NK-92 (cell line): ENCODE results near the gene PGR.

Experiments
- DNase-seq: peaks from one replicate; lab custom pipeline; 2025; ENCODE audit not compliant: unreplicated experiment; lab: John Stamatoyannopoulos, UW

The PGR gene

DNA sequence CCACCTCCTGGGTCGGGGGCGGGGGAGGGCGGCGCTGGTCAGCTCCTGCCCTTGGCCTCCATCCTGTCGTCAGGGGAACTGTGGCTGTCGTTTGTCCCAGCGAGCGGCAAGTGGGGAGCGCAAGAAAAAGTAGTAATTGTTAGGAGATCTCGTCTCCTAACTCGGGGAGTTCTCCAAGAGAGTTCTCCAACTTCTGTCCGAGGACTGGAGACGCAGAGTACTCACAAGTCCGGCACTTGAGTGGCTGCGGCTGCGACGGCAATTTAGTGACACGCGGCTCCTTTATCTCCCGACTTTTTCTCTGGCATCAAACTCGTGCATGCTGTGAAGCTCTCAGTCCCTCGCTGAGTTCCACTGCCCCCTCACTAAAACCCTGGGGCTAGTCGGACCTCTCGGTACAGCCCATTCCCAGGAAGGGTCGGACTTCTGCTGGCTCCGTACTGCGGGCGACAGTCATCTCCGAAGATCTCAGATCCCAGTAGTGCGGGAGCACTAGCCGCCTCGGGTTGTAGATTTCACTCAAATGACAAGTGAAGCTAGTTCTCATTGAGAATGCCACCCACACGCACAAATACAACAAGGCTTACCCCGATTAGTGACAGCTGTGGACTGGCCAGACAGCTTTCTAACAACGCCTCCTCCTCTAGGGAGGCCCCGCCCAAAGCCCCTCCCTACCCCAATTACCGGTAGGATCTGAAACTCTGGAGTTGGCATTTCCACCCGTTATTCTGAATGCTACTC, at the start of gene PGR:
PGR (minus strand) TSS at position 611 of the 741 bp plus-strand sequence. CDS start 743 bp downstream, outside the sequence.
- DNase-seq: no peak

DNA sequence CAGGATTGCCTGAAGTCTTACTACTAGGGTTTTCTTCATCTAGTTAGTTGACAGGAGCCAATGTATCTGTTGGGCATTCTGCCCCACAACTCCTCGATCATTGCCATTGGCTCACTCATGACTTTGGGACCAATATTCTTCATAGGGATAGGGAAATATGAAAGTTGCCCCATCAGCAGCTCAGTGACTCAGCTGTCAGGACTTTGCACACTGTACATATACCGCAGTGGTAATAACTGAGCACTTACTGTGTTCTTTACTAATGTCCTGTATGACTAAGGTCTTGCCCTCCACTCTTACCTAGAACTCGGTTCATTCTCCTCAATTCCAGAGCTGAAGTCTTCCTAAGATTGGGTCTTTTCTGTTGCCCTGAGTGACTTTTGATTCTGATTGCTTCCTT, 46.8 kb upstream of the PGR start:
- no peak for DNase-seq

DNA sequence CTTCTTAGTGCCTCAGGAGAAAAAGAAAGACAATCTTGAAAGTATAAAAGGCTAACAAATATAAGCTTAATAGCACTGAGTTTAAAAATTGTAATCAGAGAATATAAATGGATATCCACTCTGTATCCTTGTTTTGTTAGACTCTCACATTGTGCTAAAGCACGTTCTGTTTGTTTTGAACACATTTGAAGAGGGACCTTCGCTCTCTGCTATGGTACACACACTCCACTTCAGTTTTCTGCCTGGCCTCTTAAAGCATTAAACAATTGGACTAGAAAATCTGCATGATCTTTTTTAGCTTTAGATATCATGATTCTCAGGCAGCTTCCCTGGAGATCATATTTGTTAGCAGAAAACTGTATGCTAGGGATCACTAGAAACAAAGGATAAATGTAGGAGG, 40.3 kb upstream of the PGR start:
- DNase-seq: no peak

- DNase-seq: no peak
Observed at GRCh38 chr11:101166038-101166437, 36.4 kb upstream of the PGR start.

DNA sequence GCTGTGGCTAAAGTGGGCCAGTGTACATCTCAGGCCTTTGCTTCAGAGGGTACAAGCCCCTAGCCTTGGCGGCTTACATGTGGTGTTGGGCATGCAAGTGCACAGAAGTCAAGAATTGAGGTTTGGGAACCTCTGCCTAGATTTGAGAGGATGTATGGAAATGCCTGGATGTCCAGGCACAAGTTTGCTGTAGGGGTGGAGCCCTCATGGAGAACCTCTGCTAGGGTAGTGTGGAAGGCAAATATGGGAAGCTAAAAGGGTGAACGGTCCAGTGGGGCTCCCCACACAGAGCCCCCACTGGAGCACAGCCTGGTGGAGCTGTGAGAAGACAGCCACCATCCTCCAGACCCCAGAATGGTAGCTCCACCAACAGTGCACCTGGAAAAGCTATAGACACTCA, 28.5 kb upstream of the PGR start:
- DNase-seq: no peak

- DNase-seq: no peak
Observed at GRCh38 chr11:101138245-101138930, 8.8 kb upstream of the PGR start.

DNA sequence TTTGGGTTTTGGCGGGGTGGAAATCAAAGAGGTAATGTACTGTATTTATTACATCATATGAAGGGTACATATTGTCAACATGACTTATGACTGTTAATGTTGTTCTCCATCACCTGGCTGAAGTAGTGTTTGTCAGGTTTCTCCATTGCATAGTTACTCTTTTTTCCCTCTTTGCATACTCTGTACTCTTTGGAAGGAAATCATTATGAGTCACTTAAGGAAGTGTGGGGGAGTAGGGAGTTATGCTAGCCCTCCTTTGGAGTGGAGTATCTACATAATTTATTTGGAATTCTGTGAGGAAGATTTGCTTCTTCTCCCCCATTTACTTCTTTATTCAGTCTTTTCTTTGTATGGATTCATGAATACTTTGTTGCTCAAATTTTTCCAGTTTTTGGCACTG, 3.6 kb upstream of the PGR start:
- no peak for DNase-seq

GRCh38 chr11:101128571-101129202, 926 bp downstream of the PGR start:
- DNase-seq: no peak

DNA sequence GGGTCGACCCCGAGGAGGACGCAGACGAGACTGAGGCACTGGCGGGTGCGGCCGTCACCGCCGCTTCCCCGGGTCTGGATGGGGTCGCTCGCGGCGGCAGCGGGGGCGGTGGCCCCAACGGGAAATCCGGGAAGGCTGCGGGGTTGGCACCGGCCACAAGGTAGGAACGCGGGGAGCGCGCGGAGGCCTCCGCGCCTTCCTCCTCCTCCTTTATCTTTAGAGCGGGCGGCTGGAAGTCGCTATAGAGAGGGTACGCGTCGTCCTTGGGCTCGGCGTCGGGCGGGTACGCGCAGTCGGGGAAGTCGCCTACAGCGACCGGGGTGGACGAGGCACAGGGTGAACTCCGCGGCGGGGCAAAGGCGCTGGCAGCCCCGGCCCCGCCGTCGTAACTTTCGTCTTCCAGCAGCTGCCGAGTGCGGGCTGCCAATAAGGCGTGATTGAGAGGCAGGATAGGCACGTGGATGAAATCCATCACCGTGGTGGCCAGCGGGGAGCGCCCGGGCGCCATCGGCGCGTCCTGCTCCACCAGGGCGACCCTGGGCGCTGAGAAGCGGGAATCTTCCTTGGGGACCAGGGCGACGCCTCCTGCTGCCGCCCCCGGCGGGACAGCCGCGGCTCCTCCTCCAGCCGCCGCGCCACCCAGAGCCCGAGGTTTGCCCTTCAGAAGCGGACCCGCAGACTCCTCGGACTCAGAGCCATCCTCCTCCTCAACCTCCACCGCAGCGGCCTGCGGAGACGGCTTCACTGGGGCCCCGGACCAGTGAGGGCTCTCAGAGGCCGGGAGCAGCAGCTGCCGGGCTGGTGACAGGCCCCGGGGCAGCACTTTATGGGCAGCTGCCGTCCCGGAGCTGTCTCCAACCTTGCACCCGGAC, 1.7 kb downstream of the PGR start:
- DNase-seq: no peak

DNA sequence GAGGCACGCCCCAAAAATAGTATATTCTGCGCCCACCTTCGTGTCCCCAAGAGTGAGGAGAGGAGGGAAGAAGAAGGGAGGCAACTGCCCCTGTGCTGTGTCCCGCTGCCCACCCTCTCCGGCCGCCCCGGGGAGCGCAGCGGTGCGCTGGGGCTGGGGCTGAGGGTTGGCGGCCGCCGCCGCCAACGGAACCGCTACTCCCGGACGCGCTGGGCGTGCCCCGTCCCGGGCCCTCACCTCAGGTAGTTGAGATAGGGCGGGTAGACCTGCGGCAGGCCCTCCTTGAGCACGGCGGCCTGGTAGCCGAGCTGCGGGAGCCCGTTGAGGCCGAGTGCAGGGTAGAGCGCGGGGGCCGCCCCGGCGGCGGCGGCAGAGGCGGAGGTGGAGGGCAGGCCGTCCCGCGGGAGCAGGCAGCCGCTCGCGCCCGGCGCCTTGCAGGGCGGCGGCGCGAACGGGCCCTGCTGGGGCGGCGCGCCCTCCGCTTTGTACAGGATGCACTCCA, 2.4 kb downstream of the PGR start:
- no peak for DNase-seq

DNA sequence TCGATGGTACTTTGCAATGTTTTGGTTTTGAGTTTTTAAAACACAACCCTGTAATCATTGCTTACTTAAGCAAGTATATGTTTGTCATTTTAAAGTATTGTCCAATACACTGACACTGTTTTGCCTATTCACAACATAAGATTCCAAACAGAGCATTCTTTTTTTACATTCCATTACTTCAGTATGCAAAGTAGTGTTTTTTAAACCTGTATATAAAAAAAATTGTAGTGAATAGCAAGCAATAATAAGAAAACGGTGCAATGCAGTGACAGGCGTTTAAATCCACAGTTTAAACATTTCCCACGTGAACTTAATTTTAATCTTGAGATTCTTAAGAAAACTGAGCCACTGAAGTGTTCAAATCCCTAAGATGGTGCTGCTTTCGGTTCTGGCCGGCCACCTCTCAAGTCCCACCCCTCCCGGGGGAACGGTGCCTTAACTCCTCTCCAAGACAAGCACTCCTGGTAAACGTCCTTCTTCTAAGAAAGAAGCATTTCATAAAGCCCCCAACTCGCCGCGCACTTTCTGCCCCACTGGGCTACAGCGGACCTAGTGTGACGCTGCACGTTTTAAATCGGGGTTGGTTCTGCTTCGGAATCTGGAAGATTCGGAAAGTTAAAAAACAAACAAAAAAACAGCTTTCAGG, 2.9 kb downstream of the PGR start:
- no peak for DNase-seq

DNA sequence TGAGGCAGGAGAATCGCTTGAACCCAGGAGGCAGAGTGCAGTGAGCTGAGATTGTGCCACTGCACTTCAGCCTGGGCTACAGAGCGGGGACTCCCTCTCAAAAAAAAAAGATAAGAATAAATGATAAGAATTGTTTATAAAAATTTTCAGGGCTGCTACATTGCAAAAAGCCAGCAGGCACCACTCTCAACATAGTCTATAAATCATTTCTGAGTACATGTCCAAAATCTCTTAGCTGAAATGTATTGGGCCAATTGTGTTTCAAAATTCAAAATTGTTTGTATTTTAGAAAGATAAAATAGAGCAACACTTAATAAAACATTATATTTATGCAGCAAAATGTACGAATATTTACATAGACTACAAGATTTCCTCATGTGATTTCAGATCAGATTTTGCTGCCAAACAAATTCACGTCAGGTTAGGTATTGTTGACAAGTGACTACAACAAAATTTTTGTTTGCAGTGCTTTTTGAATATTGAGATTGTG, 13.9 kb downstream of the PGR start:
- no peak for DNase-seq

DNA sequence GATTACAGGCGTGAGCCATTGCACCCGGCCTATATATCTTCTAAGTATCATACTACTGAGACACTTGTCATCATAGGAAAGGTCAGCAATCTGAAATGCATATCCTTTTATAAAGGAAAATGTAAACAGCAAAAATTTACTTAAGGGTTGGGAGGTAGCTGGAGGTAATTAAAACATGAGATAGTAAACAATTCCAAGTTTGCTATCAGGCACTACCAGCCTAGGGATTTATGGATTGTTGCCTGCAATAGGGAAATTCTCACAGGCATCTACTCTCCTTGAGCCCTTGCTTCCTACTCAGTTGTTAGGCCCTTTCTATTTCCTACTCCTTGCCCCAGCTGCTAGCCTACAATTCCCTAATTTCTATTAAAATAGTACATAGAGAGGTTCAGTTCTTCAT, 16.1 kb downstream of the PGR start:
- no peak for DNase-seq

- no peak for DNase-seq
Observed at GRCh38 chr11:101104716-101105115, 24.9 kb downstream of the PGR start.

DNA sequence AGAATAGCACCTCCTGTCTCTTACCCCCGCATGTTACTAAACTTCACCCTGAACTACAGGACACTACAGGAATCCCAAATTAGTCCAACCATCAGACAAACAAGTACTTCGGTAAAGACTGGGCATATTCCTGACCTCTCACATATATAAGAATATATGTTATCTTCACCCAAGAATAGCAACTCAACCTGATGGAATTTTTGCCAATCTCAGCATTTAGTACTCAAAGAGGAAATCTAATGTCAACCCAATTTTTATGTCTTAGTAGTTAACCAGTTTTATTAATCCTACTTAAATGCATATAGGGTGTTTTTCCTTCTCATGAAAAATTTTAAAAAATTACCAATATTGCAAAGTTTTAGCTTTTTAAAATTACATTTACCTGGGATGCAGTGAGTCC, 26.2 kb downstream of the PGR start:
- DNase-seq: no peak

DNA sequence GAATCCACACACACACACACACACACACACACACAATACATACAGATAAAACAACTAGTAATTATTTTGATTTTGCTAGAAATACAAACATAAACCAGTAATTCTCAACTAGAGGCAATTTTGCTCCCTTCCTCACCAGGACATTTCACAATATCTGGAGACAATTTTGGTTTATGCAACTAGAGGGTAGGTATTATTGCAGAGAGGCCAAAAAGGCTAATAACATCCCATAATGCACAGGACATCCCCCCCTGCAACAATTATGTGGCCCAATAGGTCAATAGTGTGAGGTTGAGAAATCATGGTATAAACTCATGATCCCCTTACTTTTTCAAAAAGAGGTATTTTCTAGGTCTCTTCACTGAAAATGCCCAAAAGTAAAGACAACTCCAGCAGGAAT, 29.0 kb downstream of the PGR start:
- DNase-seq: no peak

DNA sequence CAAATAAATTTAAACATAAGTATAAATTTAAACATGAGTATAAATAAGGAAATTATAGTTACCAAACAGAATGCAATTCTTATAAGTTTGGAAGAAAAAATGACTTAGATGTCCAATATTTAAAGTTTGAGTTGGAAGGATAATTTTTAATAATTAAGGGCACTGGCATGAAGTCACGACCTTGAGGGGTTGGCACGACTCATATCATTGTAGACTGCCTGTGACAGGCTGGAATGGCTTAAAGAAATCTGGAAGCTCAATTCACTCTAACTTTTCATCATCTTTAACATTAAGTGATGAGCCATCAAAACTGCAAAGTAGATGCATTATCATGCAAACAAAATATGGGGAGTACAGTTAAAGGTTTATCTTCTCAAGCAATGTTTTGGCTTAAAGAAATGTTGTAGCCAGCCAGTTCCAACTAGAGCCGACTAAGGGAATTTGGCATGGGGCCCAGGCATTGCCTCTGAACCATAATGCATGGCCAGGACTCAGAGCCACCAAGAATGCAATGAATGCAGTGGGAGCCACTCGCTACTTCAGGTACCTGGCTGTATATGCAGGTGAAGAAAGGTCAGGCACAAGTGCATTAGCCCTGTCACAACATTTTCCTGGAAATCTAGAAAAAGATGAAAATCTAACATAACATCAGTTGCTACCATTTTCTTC, 33.4 kb downstream of the PGR start:
- no peak for DNase-seq

DNA sequence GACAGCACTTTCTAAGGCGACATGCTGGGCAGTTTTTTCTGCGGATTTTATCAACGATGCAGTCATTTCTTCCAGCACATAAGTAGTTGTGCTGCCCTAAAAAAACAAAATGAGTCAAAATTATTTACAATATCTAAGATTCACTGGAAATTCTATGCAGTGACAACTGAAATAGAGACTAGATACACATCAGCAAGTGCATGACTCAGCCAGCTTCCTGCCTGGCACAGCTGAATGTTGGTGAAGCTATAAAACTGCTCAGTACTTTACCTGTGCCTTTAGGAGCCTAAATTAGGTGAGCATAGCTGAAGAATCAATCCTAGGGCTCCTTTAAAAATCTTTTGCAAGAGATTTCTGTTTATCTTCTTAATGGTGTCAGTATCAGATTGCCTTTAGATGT, 37.8 kb downstream of the PGR start:
- no peak for DNase-seq

DNA sequence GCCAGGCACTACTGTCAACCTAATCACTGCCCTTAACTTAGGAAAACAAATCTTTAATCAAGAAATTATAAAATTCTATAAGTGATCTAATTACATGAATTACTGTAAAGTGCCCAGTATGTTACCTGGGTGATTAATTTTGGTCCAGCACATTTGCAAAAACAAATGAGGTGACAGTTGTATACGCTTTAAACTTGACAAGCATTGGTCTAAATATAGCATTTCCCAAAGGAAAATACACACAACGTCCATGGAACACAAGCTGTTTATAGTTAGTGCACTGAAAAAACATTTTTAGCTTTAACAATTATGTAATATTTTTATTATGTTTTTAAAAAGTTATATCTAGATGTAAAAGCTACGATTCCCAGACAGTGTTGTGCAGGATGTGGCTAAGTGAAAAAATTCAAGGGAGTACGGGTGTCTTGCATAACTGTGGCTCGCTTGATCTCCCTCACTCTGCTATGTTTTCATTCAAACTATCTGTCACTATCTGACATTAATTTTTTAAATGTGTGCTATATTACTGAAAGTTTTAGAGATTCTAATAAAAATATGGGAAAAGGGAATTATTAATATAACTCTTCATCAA, 38.8 kb downstream of the PGR start:
- DNase-seq: no peak

- no peak for DNase-seq
Observed at GRCh38 chr11:101083335-101083734, 46.3 kb downstream of the PGR start.
